Cerebellar cortex (tissue), 1 donor: ENCODE results near the gene DCD.
"Not testable (repeated sequence)": the region's sequence is repeated elsewhere in the genome, so short reads cannot be mapped to it uniquely, and the experiment has no call there.

Experiments used
- DNase-seq: peaks from one replicate; pipeline ENCODE4 v3.0.0-alpha.2; 2015; ENCODE audit warnings: low spot score

DCD gene

GRCh38 chr12:54653025-54653424, 4.9 kb upstream of the DCD start:
- no peak for DNase-seq

DNA sequence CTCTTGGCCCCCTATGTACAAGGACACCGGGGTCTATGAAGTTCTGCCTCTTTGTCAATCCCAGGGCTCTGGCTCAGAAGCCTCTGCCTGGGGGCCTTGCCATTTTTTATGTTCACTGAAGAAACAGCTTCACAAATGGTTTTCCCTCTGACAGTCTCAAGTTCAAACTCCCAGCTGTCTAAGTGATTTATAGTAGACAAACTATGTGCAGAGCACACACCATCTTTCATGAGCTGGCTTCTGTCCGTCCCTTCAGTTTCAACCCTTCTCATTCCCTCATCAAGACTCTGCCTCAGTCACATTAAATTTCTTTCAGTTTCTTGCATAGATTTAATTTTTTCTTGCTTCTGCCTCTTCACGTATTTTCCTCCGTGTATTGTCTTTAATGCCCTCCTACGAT, 2.7 kb upstream of the DCD start:
- no peak for DNase-seq

DNA sequence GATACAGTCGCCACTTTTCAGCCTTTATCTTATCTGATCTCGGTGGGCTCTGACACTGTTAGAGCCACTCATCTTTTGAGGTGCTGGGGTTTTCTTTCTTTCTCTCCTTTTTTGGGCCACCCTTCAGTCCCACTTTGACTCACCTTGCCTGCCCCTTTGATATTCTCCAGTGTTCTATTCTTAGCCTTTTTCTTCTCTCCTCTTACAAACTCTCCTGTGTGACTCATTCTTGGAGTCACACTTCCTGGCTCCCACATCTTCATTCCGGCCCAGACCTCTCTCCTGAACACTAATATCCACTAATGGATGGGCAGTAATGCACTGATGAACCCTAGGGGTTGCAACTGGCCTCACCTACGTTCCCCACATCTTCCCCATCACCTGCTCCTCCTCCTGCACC, 2.2 kb upstream of the DCD start:
- no peak for DNase-seq

GRCh38 chr12:54649825-54650224, 1.7 kb upstream of the DCD start:
- no peak for DNase-seq

GRCh38 chr12:54641554-54641953, 6.6 kb downstream of the DCD start:
- no peak for DNase-seq

- DNase-seq: no peak
Observed at GRCh38 chr12:54641089-54641488, 7.1 kb downstream of the DCD start.

- not testable (repeated sequence) for DNase-seq
Observed at GRCh38 chr12:54639112-54639511, 9.1 kb downstream of the DCD start.

- no peak for DNase-seq
Observed at GRCh38 chr12:54634795-54635194, 13.4 kb downstream of the DCD start, which contains the start of gene LACRT. Gene LACRT (minus strand): TSS chr12:54634895. CDS start chr12:54634841, 54 bp downstream.

GRCh38 chr12:54631988-54632728, 16.0 kb downstream of the DCD start:
- DNase-seq: no peak

DNA sequence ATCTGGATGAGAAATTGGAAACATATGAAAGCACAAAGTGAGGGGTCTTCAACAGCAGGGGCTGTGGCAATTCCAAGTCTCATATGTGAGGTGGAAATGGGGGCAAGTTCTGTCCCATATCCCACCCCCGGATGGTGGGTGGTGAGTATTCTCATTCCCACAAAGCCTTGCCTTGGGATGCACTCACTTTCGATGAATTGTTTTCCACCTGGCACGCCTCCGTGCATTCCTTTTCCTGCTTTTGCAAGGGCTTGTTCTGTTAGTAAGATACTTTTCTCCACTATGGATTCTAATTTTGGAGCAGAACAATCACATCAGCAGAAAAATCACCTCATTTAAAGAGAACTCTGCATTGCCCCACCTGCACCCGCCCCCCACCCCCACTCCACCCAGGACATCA, 16.6 kb downstream of the DCD start:
- no peak for DNase-seq

- no peak for DNase-seq
Observed at GRCh38 chr12:54629925-54630324, 18.2 kb downstream of the DCD start.

GRCh38 chr12:54628186-54628846, 19.8 kb downstream of the DCD start:
- peak; percentile 25 for DNase-seq

GRCh38 chr12:54627304-54627703, 20.9 kb downstream of the DCD start:
- no peak for DNase-seq

DNA sequence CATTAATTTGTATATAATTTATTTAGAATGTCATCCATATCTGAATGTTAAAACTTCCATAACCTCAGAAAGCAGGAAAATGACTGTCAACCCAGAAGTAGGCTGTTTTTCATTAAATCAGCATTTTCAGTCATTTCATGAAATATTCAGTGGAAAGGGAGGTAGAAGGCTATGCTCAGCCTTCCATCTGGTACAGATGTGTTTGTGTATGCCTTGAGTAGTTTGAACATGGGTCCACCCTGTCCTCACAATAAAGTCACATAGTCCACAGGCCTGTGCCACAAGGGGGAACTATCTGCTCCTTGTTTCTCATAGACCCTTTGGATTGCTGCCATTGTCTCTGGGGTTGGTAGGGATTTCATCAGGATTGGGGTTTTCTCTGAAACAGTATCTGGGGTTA, 22.6 kb downstream of the DCD start:
- DNase-seq: no peak

- DNase-seq: no peak
Observed at GRCh38 chr12:54624315-54625279, 23.6 kb downstream of the DCD start.

GRCh38 chr12:54622463-54623183, 25.5 kb downstream of the DCD start:
- no peak for DNase-seq

GRCh38 chr12:54616933-54617680, 31.1 kb downstream of the DCD start:
- peak; percentile 85 for DNase-seq

DNA sequence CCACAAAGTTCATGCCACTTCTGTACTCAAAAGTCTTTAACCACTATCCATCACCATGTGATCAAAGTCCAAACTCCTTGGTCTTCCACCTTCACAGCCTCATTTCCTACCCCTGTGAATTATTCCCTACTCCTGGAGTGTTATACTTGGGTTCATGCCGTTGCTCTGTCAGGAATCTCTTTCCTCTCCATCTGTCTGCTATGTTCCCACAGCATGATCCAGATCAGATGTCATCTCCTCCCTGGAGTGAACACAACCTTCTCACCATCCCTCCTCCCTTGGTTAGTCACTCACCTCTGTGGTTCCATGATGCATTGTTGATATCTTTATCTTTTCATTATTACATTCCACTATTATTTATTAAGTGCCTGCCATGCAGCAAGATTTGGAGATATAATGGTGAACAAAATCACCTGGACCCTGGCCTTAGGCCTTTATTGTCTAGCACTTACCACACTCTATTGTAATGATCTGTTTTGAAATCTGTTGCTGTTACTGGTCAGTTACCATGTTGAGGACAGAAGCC, 35.9 kb downstream of the DCD start:
- DNase-seq: peak; percentile 55

DNA sequence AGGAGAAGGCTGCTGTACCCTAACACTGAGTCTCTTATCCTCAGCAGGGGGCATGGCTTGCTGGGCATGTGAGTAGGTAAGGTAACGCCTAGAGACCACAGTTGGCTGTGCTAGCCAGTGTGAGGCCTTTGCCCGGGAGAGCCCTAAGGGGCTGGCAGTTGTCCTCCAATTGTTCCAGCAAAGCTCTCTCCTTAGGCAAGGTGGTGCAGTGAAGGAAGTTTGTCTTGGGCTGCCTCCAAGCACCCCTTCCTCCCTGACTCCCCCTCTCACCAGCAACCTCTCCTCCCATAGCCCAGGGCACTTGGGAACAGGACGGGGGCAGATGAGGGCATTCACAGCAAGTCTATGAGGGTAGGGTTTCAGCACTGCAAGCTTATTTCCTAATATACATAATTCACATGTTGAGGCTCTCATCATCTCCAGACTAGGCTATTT, 36.4 kb downstream of the DCD start:
- DNase-seq: no peak

- no peak for DNase-seq
Observed at GRCh38 chr12:54608769-54609168, 39.4 kb downstream of the DCD start.

- DNase-seq: no peak
Observed at GRCh38 chr12:54608156-54608555, 40.0 kb downstream of the DCD start.
